ENCODE results near the gene CYFIP2. TPM values are rescaled to one million over a fixed set of nuclear protein-coding genes. Genes with fewer than 3 reads are reported as not detected.
A peak's percentile ranks its signal among the peaks of the same experiment; 100 is the strongest.
"Not testable (repeated sequence)": the region's sequence is repeated elsewhere in the genome, so short reads cannot be mapped to it uniquely, and the experiment has no call there.

The CYFIP2 gene
- 100 to 1,000 TPM; 269 to 291 TPM for total RNA-seq

GRCh38 chr5:157265714-157266285 is at the start of gene CYFIP2:
CYFIP2 (plus strand) TSS chr5:157266123; CDS start chr5:157285362, 19,239 bp downstream.
- no peaks in the 10 kb centered on the region for H3K9me3 Mint-ChIP-seq
- peak within 1 kb of the TSS; percentile 93 for H3K4me3 Mint-ChIP-seq
- peaks cover 48% of the 10 kb centered on the region for H3K36me3 Mint-ChIP-seq (ENCODE audit: low read depth)
- H3K4me1 Mint-ChIP-seq: peaks cover 49% of the 10 kb centered on the region
- peak within 1 kb of the TSS; percentile 98 for H3K27ac Mint-ChIP-seq
- no peaks in the 10 kb centered on the region for H3K27me3 Mint-ChIP-seq
- ATAC-seq (replicated peaks): peak; percentile 89

GRCh38 chr5:157216391-157217142 is 49.4 kb upstream of the CYFIP2 start:
- Mint-ChIP-seq H3K4me3 (peak overlapping the region; percentile 74), H3K4me1 (peaks cover 80% of the 10 kb centered on the region), H3K27ac (peak overlapping the region; percentile 94), H3K27me3 (no peaks in the 10 kb centered on the region), H3K36me3 (ENCODE audit: low read depth) (peaks cover 100% of the 10 kb centered on the region), H3K9me3 (no peaks in the 10 kb centered on the region)
- peak; percentile 31 for ATAC-seq (replicated peaks)

DNA sequence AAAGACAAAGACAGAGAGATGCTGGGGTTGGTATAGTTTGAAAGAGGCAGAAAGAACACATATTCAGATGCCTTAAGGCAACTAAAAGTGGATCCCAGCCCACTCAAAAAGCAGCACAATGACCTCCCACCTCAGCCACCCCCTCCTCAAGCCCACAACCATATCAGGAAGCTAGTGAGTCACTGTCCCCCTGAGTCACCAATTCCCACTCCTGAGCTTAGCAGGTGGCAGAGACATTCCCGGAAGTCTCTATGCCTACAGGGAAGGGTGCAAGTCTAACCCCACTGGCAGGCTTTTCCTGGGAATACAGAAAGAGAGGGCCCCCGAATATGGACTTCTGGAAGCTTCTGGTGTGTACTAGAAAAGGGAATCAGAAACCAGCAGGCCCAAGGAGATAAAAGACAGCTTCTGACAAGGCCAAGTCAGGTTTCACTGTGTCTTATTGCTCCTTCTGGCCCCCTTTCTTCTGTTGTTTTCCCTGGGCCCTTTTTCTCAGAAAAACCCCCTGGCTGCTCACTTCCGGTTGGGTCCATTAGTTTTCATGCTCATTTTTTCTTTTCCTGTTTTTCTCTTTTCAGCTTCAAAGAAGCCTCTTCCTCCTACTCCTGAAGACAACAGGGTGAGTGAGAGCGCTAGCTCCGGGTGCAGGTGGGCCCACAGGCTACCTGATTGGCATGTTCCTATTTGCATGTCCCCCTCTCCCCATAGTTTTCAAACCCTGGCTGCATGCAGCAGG is 48.5 kb upstream of the CYFIP2 start:
- Mint-ChIP-seq H3K27me3 (no peaks in the 10 kb centered on the region), H3K36me3 (ENCODE audit: low read depth) (peaks cover 100% of the 10 kb centered on the region), H3K4me1 (peaks cover 80% of the 10 kb centered on the region), H3K27ac (peak overlapping the region; percentile 94), H3K9me3 (no peaks in the 10 kb centered on the region), H3K4me3 (peak overlapping the region; percentile 74)
- ATAC-seq (replicated peaks): peak; percentile 7

- Mint-ChIP-seq H3K4me1 (peaks cover 74% of the 10 kb centered on the region), H3K4me3 (peak overlapping the region; percentile 74), H3K27me3 (no peaks in the 10 kb centered on the region), H3K9me3 (no peaks in the 10 kb centered on the region), H3K27ac (peak overlapping the region; percentile 94), H3K36me3 (ENCODE audit: low read depth) (peaks cover 100% of the 10 kb centered on the region)
- ATAC-seq (replicated peaks): peak; percentile 66
Measured at GRCh38 chr5:157219491-157220271, 46.2 kb upstream of the CYFIP2 start.

- peak overlapping the region; percentile 98 for H3K27ac Mint-ChIP-seq
- H3K36me3 Mint-ChIP-seq (ENCODE audit: low read depth): peaks cover 100% of the 10 kb centered on the region
- H3K4me3 Mint-ChIP-seq: peak overlapping the region; percentile 87
- no peak for ATAC-seq (replicated peaks)
- H3K9me3 Mint-ChIP-seq: no peaks in the 10 kb centered on the region
- peaks cover 61% of the 10 kb centered on the region for H3K4me1 Mint-ChIP-seq
- no peaks in the 10 kb centered on the region for H3K27me3 Mint-ChIP-seq
Measured at GRCh38 chr5:157221959-157222358, 44.0 kb upstream of the CYFIP2 start.

DNA sequence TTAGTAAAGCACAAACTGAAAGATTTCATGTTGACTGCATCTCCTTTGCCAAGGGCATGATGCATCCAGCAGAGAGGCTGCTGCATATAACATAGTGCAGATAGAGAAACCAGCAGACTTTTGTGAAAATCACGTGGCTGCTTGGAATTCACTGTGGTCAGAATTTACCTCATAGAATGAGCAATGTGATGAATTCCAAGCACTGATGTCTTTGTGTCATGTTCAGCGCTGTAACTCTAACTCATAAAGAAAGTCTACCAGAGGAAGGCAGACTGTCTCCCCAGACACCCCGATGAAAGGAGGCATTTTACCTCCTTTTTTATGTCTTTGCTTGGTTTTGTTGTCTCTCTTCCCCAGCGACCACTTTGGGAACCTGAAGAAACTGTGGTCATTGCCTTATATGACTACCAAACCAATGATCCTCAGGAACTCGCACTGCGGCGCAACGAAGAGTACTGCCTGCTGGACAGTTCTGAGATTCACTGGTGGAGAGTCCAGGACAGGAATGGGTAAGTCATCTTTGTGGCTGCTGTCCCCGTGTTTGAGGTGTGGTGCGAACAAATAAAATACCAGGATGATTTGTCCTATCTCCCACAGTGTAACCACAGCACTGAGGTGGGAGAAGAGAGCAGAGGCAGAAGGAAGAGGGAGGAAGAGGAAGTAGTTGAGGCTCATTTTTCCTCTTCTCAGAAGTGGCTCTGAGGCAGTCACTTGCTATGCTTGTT is 43.3 kb upstream of the CYFIP2 start:
- Mint-ChIP-seq H3K4me1 (peaks cover 55% of the 10 kb centered on the region), H3K4me3 (peak overlapping the region; percentile 87), H3K27ac (peak overlapping the region; percentile 98), H3K36me3 (ENCODE audit: low read depth) (peaks cover 100% of the 10 kb centered on the region), H3K9me3 (no peaks in the 10 kb centered on the region), H3K27me3 (no peaks in the 10 kb centered on the region)
- ATAC-seq (replicated peaks): peak; percentile 69

DNA sequence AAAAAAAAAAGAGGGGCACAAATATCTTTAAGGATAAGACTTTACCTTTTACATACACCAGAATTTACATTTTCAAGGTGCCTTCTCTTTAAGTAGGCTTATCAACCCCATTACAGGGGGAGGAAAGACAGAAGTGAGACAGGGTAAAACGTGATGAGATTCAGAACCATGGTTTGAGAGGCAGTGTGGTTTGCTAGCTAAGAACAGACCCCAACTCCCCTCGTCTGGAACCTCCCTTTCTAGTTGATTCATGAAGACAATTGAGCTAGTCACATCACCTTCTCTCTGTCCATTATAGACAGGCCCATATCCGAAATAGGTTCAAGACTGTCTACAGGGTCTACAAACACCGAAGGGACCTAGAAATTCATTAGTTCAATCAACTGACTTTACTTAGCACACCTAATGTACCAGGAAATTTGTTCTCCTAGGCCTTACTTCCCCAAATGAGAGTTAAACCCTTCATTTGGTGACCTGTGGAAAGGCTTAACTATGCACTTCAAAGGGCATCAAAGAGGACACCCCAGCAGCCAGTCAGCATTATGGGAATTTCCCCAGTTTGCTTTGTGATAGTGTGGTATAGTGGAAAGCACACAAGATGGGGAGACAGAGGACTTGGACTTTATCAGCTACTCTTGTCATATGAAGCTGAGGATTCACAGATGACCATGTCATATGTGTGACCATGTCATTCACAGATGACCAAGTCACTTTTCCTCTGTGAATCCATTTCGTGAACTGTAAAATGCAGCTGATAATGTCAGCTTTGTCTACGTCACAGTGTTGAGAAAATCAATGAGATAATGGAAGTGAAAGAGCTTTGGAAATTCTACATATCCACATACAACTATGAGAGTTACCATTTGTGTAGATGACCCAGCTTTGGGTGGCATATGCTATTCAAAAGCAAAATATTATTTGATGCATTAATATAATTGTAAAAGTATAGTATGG is 40.2 kb upstream of the CYFIP2 start:
- ATAC-seq (replicated peaks): peak; percentile 43
- H3K9me3 Mint-ChIP-seq: no peaks in the 10 kb centered on the region
- peak overlapping the region; percentile 86 for H3K27ac Mint-ChIP-seq
- no peaks in the 10 kb centered on the region for H3K27me3 Mint-ChIP-seq
- peaks cover 37% of the 10 kb centered on the region for H3K4me1 Mint-ChIP-seq
- peak overlapping the region; percentile 87 for H3K4me3 Mint-ChIP-seq
- H3K36me3 Mint-ChIP-seq (ENCODE audit: low read depth): peaks cover 100% of the 10 kb centered on the region

GRCh38 chr5:157230610-157231009 is 35.3 kb upstream of the CYFIP2 start:
- Mint-ChIP-seq H3K36me3 (ENCODE audit: low read depth) (peaks cover 100% of the 10 kb centered on the region), H3K4me3 (peak overlapping the region; percentile 25), H3K27ac (peak overlapping the region; percentile 87), H3K9me3 (no peaks in the 10 kb centered on the region), H3K4me1 (peaks cover 32% of the 10 kb centered on the region), H3K27me3 (no peaks in the 10 kb centered on the region)
- no peak for ATAC-seq (replicated peaks)

- H3K27ac Mint-ChIP-seq: peak overlapping the region; percentile 46
- no peaks in the 10 kb centered on the region for H3K27me3 Mint-ChIP-seq
- H3K36me3 Mint-ChIP-seq (ENCODE audit: low read depth): peaks cover 100% of the 10 kb centered on the region
- H3K9me3 Mint-ChIP-seq: no peaks in the 10 kb centered on the region
- H3K4me3 Mint-ChIP-seq: peak overlapping the region; percentile 6
- ATAC-seq (replicated peaks): peak; percentile 59
- H3K4me1 Mint-ChIP-seq: peaks cover 28% of the 10 kb centered on the region
Measured at GRCh38 chr5:157232706-157233105, 33.2 kb upstream of the CYFIP2 start.

DNA sequence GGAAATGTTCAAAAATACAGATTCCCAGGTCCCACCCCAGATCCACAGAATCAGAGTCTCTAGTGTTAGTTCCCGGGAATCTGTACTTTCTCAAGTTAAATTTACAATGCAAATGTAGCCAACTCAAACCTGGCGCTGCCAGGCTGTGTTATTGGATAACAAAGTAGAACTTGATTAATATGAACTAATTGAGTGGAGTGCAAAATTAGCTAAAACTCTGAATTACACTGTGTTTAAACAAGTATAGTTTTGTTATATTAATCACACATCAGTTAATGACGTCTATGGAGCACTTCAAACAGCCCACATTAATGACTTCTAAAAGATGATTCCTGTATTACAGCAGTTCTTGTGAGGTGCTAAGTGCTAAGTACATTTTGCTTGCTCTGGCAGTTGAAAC is 32.4 kb upstream of the CYFIP2 start:
- Mint-ChIP-seq H3K4me3 (peak overlapping the region; percentile 6), H3K27ac (peak overlapping the region; percentile 46), H3K9me3 (no peaks in the 10 kb centered on the region), H3K27me3 (no peaks in the 10 kb centered on the region), H3K36me3 (ENCODE audit: low read depth) (peaks cover 100% of the 10 kb centered on the region), H3K4me1 (peaks cover 29% of the 10 kb centered on the region)
- peak; percentile 55 for ATAC-seq (replicated peaks)

DNA sequence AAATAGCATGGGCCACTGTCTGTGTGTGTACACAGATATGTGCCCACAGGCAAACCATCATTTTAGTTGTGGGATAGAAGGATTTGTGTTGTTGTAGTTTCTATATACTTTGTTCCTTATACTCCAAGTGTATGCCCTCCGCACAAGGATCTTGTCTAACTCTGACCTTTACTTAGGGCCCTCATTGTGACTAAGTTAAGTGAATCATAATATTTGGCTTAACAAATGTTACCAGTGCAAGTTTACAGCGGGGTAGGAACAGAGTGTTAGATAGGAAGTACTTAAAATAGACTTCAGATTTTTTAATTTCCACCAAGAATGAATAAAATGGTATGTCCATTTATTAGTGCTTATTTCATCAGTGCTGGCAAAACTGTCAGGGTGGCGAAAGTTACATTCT is 29.5 kb upstream of the CYFIP2 start:
- peaks cover 100% of the 10 kb centered on the region for H3K36me3 Mint-ChIP-seq (ENCODE audit: low read depth)
- no peak overlapping the region for H3K4me3 Mint-ChIP-seq
- no peaks in the 10 kb centered on the region for H3K9me3 Mint-ChIP-seq
- ATAC-seq (replicated peaks): peak; percentile 45
- H3K27me3 Mint-ChIP-seq: no peaks in the 10 kb centered on the region
- peak overlapping the region; percentile 69 for H3K27ac Mint-ChIP-seq
- H3K4me1 Mint-ChIP-seq: peaks cover 28% of the 10 kb centered on the region

DNA sequence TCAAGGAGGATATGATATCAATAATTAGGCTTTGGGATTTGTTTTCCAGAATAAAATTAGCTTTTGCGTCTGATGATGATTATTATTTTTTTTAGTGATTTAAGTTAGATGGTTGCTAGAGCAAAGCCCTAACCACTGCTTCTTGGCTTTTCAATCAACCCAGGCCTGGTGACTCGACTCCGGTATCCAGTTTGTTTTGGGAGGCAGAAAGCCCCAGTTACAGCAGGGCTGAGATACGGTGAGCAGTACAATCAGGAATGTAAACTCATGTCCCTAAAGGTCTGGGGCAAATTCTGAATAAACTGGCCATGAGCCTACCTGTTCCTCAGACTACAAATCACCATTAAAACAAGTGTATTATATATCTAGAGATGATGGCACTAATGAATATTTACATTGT is 24.4 kb upstream of the CYFIP2 start:
- Mint-ChIP-seq H3K4me3 (no peak overlapping the region), H3K9me3 (no peaks in the 10 kb centered on the region), H3K4me1 (peaks cover 20% of the 10 kb centered on the region), H3K27me3 (no peaks in the 10 kb centered on the region), H3K27ac (no peak overlapping the region), H3K36me3 (ENCODE audit: low read depth) (peaks cover 100% of the 10 kb centered on the region)
- no peak for ATAC-seq (replicated peaks)

- H3K27ac Mint-ChIP-seq: peak overlapping the region; percentile 89
- not testable (repeated sequence) for H3K27me3 Mint-ChIP-seq; ATAC-seq (replicated peaks); H3K9me3 Mint-ChIP-seq
- H3K36me3 Mint-ChIP-seq (ENCODE audit: low read depth): peaks cover 100% of the 10 kb centered on the region
- H3K4me3 Mint-ChIP-seq: peak overlapping the region; percentile 30
- H3K4me1 Mint-ChIP-seq: peaks cover 45% of the 10 kb centered on the region
Measured at GRCh38 chr5:157244704-157245103, 21.2 kb upstream of the CYFIP2 start.
